ENCODE measurements around the gene CTLA4.

DNA sequence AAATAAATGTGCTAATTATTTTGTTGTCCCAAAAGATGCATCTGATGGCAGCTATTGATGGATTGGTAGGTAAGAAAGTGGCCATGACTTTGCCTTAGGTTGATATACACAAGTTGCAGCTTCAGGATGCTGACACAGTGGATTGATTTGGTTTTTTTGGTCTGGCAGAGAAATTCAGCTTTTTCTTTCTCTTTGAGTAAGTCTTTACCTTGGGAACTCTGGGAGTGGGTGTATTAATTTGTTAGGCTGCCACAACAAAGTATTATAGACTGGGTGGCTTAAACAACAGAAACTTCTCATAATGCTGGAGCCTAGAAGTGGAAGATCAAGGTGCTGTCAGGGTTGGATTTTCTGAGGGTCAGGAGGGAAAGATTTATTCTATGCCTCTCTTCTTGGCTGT lies 49.2 kb downstream of the CTLA4 start:
- no peak for TF ChIP-seq EZH2phosphoT487 (IDR thresholded peaks at IDR 0.05; ENCODE audit: insufficient read depth, low read depth)
- TF ChIP-seq EZH2 (IDR thresholded peaks at IDR 0.05; ENCODE audit: insufficient read depth, poor library complexity, severe bottlenecking) = no peak
